Fibroblast of lung (primary cell): Measurements from ENCODE around the gene PDE8B.

Source experiments
- EZH2 ChIP-seq: IDR thresholded peaks from 2 replicates; pipeline ENCODE4 v1.5.1; 2012; ENCODE audit warnings: low read length, control low read depth, mild to moderate bottlenecking; ENCODE audit errors: missing control alignments
- TF ChIP-seq, protein P1 (sequence below), 2 donors: IDR thresholded peaks in 1 of 2; conservative IDR thresholded peaks in 1 of 2; 1 replicate in 1 of 2; 2 replicates in 1 of 2; pipeline ENCODE4 v1.5.1; 2011 to 2012; ENCODE audit warnings: low read length in 2 of 2, control low read depth in 1 of 2, inconsistent platforms in 1 of 2, low read depth in 1 of 2, mild to moderate bottlenecking in 1 of 2

DNA sequence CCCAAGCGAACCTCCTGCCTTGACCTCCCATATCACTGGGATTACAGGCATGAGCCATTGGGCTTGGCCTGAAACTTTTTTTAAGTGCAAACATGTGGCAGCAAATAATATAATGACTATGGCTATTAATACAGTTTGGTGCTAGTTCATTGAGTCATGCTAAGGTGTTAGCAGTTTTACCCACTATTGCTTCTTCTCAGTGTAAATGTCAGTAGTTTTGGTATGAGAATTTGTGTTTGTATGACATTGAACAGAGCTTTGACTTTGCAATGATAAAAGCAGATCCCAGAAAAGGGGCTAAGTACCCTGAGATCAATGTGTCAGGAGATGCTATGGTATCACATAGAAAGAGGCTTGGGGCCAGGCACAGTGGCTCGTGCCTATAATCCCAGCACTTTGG lies 214.4 kb downstream of the PDE8B start:
- TF ChIP-seq, protein P1, sequence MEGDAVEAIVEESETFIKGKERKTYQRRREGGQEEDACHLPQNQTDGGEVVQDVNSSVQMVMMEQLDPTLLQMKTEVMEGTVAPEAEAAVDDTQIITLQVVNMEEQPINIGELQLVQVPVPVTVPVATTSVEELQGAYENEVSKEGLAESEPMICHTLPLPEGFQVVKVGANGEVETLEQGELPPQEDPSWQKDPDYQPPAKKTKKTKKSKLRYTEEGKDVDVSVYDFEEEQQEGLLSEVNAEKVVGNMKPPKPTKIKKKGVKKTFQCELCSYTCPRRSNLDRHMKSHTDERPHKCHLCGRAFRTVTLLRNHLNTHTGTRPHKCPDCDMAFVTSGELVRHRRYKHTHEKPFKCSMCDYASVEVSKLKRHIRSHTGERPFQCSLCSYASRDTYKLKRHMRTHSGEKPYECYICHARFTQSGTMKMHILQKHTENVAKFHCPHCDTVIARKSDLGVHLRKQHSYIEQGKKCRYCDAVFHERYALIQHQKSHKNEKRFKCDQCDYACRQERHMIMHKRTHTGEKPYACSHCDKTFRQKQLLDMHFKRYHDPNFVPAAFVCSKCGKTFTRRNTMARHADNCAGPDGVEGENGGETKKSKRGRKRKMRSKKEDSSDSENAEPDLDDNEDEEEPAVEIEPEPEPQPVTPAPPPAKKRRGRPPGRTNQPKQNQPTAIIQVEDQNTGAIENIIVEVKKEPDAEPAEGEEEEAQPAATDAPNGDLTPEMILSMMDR (conservative IDR thresholded peaks at IDR 0.05 in 1 of 2, IDR thresholded peaks at IDR 0.05 in 1 of 2; ENCODE audit: low read depth in 1 of 2, low read length in 2 of 2) = no peak
- TF ChIP-seq EZH2 = no peak
